C4-2B (cell line): ENCODE measurements around the gene MID1.
"Not testable (repeated sequence)": the region's sequence is repeated elsewhere in the genome, so short reads cannot be mapped to it uniquely, and the experiment has no call there.

ENCODE experiments used
- H3K27ac ChIP-seq: fragments of 450-650 bp; 2 replicates; pipeline ENCODE4 v1.5.1; 2017
- ZFX ChIP-seq: fragments of 450-650 bp; IDR thresholded peaks from 2 replicates; pipeline ENCODE4 v1.6.1; 2017
- TF ChIP-seq, protein P1 (sequence below): fragments of 450-650 bp; conservative IDR thresholded peaks from 2 replicates; pipeline ENCODE4 v1.5.1; 2017; ENCODE audit warnings: mild to moderate bottlenecking

Gene MID1

GRCh38 chrX:10602646-10603045 is 17.7 kb downstream of the MID1 start:
- no peak for TF ChIP-seq ZFX
- TF ChIP-seq, protein P1, sequence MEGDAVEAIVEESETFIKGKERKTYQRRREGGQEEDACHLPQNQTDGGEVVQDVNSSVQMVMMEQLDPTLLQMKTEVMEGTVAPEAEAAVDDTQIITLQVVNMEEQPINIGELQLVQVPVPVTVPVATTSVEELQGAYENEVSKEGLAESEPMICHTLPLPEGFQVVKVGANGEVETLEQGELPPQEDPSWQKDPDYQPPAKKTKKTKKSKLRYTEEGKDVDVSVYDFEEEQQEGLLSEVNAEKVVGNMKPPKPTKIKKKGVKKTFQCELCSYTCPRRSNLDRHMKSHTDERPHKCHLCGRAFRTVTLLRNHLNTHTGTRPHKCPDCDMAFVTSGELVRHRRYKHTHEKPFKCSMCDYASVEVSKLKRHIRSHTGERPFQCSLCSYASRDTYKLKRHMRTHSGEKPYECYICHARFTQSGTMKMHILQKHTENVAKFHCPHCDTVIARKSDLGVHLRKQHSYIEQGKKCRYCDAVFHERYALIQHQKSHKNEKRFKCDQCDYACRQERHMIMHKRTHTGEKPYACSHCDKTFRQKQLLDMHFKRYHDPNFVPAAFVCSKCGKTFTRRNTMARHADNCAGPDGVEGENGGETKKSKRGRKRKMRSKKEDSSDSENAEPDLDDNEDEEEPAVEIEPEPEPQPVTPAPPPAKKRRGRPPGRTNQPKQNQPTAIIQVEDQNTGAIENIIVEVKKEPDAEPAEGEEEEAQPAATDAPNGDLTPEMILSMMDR = no peak
- H3K27ac ChIP-seq = no peak overlapping the region

- no peak overlapping the region for H3K27ac ChIP-seq
- TF ChIP-seq, protein P1 = no peak
- TF ChIP-seq ZFX = no peak
These were observed 19.9 kb downstream of the MID1 start for GRCh38 chrX:10600479-10600878.

DNA sequence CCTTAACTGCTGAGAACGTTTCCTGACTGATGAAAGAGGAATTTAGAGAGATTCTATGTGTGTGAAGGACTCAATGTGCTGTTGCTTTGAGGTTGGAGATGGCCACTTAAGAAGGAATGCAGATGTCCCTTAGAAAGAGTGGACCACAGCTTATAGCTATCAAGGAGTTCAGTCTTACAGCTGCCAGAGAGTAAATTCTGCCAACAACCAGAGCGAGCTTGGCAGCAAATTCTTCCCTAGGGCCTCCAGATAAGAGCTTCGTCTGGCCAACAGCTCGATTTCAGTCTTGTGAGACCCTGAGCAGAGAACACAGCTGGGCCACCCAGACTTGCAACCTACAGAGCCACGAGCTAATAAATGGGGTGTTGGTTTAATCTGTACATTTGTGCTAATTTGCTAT is 21.8 kb downstream of the MID1 start:
- TF ChIP-seq ZFX = no peak
- no peak overlapping the region for H3K27ac ChIP-seq

DNA sequence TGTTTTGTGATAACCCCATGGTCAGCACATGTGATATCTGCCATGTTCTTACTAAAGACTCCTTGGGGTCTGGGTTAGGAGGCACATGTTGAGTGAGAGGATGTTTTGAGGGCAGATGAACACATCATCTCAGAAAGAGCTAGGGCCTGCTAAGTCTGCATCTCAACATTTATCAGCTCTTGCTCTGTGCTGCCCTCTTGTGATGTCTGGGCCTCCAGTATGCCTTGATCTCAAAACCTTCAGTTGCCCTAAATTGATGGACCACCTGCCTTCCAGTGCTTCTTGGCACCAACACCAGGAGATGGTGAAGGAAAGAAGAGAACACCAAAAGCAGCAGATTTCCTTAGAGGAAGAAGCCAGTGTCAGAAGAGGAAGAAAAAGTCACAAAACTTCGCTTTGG is 22.5 kb downstream of the MID1 start:
- no peak overlapping the region for H3K27ac ChIP-seq
- no peak for TF ChIP-seq ZFX
- TF ChIP-seq, protein P1 = peak; percentile 65

GRCh38 chrX:10591363-10592335 is 28.7 kb downstream of the MID1 start:
- TF ChIP-seq, protein P1 = no peak
- TF ChIP-seq ZFX = no peak
- no peak overlapping the region for H3K27ac ChIP-seq

DNA sequence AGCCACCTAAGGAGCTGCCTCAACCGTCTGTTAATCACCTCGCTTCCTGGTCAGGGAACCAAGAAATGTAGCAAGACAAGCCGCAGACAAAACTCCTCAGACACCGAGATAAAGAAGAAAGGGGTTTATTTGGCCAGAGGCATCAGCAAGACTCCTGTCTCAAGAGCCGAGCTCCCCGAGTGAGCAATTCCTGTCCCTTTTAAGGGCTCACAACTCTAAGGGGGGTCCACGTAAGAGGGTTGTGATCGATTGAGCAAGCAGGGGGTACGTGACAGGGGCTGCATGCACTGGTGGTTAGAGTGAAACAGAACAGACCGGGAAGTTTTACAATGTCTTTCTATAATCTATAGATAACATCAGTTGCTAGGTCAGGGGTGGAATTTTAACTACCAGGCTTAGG is 30.6 kb downstream of the MID1 start:
- not testable (repeated sequence) for H3K27ac ChIP-seq

DNA sequence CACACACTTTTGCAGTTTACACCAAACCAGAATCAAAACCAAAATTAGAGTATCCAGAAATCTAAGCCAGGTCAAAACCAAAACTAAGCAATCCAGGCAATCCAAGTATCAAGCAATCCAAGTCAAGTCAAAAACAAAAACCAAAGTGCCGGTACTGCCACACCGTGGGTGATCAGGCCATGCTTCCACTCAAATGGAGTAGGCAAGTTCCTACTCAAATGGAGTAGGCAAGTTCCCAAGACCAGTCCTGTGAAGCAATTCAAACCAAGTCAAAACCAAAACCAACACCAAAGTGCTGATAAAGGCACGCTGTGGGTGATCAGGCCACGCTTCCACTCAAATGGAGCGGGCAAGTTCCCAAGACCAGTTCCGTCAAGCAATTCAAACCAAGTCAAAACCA is 31.3 kb downstream of the MID1 start:
- no peak overlapping the region for H3K27ac ChIP-seq
- TF ChIP-seq, protein P1 = no peak
- TF ChIP-seq ZFX = no peak

- H3K27ac ChIP-seq = not testable (repeated sequence)
These were observed 35.5 kb downstream of the MID1 start for GRCh38 chrX:10584882-10585281.

- H3K27ac ChIP-seq = no peak overlapping the region
- TF ChIP-seq, protein P1 = no peak
- no peak for TF ChIP-seq ZFX
These were observed 37.4 kb downstream of the MID1 start for GRCh38 chrX:10582945-10583344.
